HL-60/S4 treated with phorbol 12-myristate 13-acetate at 8.2 ng/mL for 4 days and 3 days (cell line): ENCODE measurements around the gene NBAS.
"Not testable (repeated sequence)": the region's sequence is repeated elsewhere in the genome, so short reads cannot be mapped to it uniquely, and the experiment has no call there.

Experiments
- in situ Hi-C: fragments of 300-500 bp; cut with MboI; formaldehyde crosslinking; loops from 2 replicates; pipeline ENCODE4 v1.15.0; 2022; ENCODE audit warnings: low sequenced_read_pairs

NBAS gene

GRCh38 chr2:15427987-15428386 lies 133.1 kb downstream of the NBAS start:
- in situ Hi-C loops = no loop called here

GRCh38 chr2:15426606-15427005 lies 134.5 kb downstream of the NBAS start:
- in situ Hi-C loops = no loop called here

DNA sequence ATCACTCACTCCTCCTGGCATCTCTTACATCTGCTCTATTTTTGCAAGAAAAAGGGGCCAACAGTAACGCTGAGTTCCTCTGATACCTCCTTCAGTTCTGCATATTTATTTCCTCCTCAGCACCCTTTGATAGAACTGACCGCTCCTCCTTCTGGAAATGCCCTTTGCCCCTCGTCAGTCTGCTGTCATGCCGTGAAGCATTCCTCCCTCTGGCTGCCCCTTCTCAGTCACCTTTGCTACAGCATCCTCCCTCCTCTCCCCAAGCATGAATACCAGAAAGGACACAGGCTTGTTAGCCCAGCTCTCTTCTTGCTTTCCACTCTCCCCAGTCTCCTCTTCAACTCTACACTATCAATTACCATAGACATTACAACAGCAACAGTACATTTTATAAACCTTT lies 135.4 kb downstream of the NBAS start:
- in situ Hi-C loops = no loop called here

GRCh38 chr2:15421753-15422152 lies 139.4 kb downstream of the NBAS start:
- in situ Hi-C loops = no loop called here

- in situ Hi-C loops = no loop called here
Observed at GRCh38 chr2:15415748-15416147, 145.4 kb downstream of the NBAS start.

GRCh38 chr2:15412779-15413178 lies 148.4 kb downstream of the NBAS start:
- in situ Hi-C loops = no loop called here

DNA sequence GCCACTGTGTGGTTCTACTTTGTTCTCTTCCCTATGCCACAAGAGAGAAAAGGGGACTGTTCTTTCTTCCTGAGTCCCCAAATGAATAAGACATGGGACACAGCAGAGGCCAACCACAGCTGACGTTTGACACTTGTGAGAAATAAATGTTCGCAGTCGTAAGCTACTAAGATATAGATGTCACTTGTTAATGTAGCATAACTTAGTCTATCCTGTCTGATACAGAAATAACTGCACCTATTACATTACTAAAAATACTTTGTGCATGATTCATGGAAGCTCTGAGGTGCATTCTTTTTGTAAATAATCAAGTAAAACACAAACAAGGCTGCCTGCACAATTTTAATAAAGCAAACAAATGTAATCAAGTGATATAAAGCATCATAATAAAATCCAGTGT lies 148.8 kb downstream of the NBAS start:
- in situ Hi-C loops = no loop called here

- in situ Hi-C loops = no loop called here
Observed at GRCh38 chr2:15410884-15411283, 150.2 kb downstream of the NBAS start.

DNA sequence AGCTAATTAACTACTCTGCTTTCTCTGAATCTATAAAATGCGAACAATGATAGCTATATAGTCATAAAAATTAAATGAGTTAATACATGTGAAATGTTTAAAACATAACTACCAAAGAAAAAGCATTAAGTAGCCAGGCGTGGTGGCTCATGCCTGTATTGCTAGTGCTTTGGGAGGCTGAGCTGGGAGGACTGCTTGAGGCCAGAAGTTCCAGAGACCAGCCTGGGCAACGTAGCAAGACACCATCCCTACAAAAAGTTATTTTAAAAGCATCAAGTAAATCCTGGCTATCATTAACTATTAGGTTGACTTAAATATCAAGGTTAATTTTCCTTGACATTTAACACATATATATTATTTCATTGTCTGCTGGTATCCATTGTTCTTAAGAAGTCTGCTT lies 152.4 kb downstream of the NBAS start:
- in situ Hi-C loops = no loop called here

DNA sequence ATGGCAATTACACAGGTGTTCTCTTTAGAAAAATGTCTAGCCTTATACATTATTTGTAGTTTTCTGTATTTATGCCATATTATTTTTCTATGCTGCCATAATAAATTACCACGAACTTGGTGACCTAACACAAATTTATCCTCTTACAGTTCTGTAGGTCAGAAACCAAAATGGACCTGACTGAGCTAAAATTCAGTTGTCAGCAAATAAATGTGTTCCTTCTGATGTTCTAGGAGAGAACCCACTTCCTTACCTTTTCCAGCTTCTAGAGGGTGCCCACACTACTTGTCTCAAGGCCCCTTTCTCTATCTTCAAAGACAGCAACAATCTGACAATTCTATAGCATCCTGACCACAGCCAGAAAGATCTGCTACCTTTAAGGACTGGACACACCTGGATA lies 153.5 kb downstream of the NBAS start:
- in situ Hi-C loops = no loop called here

DNA sequence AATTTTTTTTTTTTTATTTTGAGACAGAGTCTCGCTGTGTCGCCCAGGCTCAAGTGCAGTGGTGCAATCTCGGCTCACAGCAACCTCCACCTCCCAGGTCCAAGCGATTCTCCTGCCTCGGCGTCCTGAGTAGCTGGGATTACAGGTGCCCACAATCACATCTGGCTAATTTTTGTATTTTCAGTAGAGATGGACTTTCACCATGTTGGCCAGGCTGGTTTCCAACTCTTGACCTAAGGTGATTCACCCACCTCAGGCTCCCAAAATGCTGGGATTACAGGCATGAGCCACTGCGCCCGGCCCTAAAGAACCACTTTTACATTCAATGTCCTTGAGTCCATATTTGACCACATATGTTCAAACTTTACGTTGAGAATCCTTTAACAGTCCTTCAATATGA lies 156.6 kb downstream of the NBAS start:
- in situ Hi-C loops = not testable (repeated sequence)

DNA sequence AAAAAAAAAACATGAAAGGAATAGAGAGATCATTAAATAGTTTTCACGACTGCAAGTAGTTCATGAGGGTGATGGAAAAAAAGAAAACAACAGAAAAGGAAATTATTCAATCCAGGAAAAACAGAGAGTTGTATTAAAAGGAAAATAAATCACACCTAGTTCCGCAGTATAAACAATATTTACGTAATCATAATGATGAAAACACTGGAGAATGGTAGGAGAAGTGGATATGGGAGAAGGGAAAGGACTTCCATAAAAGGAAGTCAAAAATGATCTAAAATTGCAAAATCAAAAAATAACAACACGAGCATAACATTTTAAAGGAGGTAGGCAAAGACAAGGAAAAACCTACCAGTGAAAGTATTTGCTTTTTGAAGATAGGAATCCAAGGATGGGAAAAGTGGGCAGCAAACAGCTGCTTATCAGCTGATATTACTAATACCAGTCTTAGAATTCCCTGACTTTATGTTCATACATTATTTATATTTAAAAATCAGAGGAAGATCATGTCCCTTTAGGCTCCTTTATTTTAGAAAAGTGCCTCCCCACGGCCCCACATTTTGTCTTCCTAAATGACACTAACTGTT lies 160.8 kb downstream of the NBAS start:
- in situ Hi-C loops = no loop called here

- in situ Hi-C loops = no loop called here
Observed at GRCh38 chr2:15399241-15399640, 161.9 kb downstream of the NBAS start.

DNA sequence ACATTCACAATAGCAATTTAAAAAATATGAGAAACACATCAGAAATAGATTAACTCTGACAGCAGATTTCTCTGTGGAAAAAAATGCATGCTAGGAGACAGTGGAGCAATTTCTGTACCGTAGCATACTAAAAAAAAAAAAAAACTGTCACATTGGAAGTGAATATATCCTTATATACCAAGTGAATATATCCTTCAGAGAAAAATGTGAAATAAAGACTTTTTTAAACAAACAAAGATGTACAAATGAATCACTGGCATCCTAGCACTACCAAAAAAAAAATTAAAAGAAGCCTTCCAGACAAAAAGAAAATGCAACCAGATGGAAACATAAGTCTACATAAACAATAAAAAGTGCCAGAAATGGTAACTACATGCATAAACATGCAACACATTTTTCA lies 169.4 kb downstream of the NBAS start:
- in situ Hi-C loops = no loop called here

DNA sequence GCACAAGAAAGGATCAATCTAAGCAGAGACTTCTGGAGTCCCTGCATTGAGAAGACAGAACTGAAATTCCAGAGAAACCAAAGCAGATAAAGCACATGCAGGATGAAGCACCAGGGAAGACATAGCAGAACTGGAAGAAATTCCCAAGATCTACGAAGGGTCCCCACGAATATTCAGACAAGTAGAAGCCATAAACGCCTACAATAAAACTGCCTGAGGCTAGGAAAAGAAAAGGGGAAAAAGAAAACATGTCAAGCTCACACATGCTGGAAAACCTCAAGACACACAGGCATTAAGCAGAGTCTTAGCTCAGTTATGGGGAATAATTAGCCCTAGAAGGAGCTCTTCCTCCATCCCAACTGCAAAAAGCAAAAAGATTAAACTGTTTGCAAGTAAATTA lies 171.2 kb downstream of the NBAS start:
- in situ Hi-C loops = no loop called here

GRCh38 chr2:15389326-15389700 lies 171.8 kb downstream of the NBAS start:
- in situ Hi-C loops = no loop called here

DNA sequence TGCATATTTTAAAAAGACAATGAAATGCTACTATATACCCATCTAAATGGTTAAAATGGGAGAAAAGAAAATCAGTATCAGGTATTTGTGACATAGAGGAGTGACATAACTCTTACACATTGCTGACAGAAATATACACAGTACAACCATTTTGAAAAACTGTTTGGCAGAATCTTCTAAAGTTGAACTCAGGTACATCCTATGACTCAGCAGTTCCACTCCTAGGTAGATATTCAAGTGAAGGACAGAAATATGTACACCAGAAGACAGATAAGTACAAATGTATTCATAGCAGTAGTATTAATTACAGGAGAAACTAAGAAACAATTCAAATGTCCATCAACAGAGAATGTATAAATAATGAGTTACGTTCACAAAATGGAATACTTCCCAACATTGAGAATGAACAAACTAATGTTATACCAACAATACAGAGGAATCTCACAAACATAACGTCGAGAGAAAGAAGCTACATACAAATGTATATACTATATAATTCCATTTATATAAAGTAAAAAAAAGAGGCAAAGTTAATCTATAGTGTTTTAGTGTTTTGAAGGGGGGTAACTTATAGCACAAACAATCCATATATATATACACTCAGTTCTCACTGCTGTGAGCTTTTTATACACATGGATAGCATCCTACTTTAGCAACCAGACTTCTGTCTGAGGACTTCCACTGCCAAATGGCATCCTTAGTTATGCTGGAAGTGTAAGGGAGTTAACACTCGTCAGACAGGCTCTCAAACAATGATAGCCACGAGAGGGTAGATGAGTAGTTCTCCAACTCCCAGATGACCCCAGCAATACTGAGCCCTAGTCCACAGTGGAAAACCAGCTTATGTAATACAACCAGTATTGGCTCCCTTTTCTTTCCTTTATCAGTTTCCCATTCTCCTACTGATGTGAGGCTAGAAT lies 172.5 kb downstream of the NBAS start:
- in situ Hi-C loops = no loop called here

DNA sequence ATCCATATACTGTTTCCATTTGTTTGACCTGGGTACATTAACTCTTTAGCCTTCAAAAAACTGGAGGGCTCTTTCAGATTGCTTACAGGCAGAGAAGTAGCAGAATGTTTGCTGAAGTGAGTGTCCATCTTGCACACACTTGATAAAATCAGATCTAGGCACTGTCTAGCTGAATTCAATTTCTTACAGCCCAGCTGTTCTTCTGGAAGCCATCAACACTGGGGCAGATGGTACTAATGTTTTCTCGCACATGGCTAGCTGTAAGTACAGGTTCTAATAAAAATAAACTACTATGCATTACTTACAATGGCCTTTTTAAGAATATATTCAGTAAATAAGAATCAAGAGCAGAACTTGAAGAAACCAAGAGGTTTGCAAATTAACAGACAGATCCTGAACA lies 175.9 kb downstream of the NBAS start:
- in situ Hi-C loops = no loop called here

- in situ Hi-C loops = no loop called here
Observed at GRCh38 chr2:15383695-15384350, 177.3 kb downstream of the NBAS start.

GRCh38 chr2:15378148-15378908 lies 182.8 kb downstream of the NBAS start:
- in situ Hi-C loops = no loop called here

DNA sequence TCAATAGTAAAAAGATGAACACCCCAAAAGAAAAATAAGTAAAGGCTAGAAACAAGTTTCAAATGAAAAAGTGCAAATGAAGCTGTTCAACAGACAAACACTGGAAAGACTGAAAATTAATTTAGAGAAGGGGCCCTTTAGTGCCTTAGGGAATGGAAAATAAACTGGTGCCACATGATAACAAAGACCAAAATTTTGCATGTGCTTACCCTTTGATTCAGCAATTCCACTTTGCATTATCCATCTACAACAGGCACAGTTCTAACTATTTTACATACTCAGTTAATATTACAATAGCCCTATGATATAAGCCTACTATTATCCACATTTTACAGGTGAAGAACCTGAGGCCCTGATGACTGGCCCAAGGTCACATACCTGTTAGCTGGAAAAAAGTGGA lies 183.9 kb downstream of the NBAS start:
- in situ Hi-C loops = no loop called here
